Mesendoderm (in vitro differentiated cells): ENCODE results near the gene ADRA2A.
A peak's percentile ranks its signal among the peaks of the same experiment; 100 is the strongest.

Experiments used
- DNase-seq: peaks from one replicate; pipeline ENCODE4 v3.0.0; 2013
- H2AK5ac ChIP-seq: 2 replicates; pipeline ENCODE4 v1.6.1; 2013; ENCODE audit warnings: low read length, inconsistent platforms
- H2BK120ac ChIP-seq: 2 replicates; pipeline ENCODE4 v1.6.1; 2013; ENCODE audit warnings: low read depth, mild to moderate bottlenecking, low read length, moderate library complexity, mixed read lengths
- H2BK15ac ChIP-seq: replicated peaks from 2 replicates; pipeline ENCODE4 v1.6.1; 2013; ENCODE audit warnings: low read depth, mild to moderate bottlenecking, moderate library complexity
- H2BK5ac ChIP-seq: 2 replicates; pipeline ENCODE4 v1.6.1; 2013; ENCODE audit warnings: low read length, inconsistent platforms
- H3K18ac ChIP-seq: 2 replicates; pipeline ENCODE4 v1.6.1; 2013; ENCODE audit warnings: mild to moderate bottlenecking, low read length, mixed read lengths
- H3K23ac ChIP-seq: one replicate; pipeline ENCODE4 v1.6.1; 2013; ENCODE audit warnings: low read length
- H3K27ac ChIP-seq: 2 replicates; pipeline ENCODE4 v1.5.1; 2013; ENCODE audit warnings: low read depth, mild to moderate bottlenecking, inconsistent platforms, low read length, moderate library complexity
- H3K27me3 ChIP-seq: 2 replicates; pipeline ENCODE4 v1.6.1; 2013; ENCODE audit warnings: low read length, control low read depth, mild to moderate bottlenecking, inconsistent platforms; ENCODE audit not compliant: insufficient read depth, poor library complexity
- H3K36me3 ChIP-seq: 2 replicates; pipeline ENCODE4 v1.6.1; 2013; ENCODE audit warnings: low read length, inconsistent platforms; ENCODE audit not compliant: control insufficient read depth, insufficient read depth
- H3K4ac ChIP-seq: one replicate; pipeline ENCODE4 v1.6.1; 2013; ENCODE audit warnings: low read depth, mild to moderate bottlenecking, low read length, moderate library complexity
- H3K4me1 ChIP-seq: 2 replicates; pipeline ENCODE4 v1.6.1; 2013; ENCODE audit warnings: low read depth, low read length, inconsistent platforms; ENCODE audit not compliant: control insufficient read depth
- H3K4me2 ChIP-seq: 2 replicates; pipeline ENCODE4 v1.6.1; 2013; ENCODE audit warnings: low read length
- H3K4me3 ChIP-seq: 2 replicates; pipeline ENCODE4 v1.5.1; 2013; ENCODE audit warnings: mild to moderate bottlenecking, low read length
- H3K56ac ChIP-seq: one replicate; pipeline ENCODE4 v1.6.1; 2013; ENCODE audit warnings: low read length
- H3K79me1 ChIP-seq: 2 replicates; pipeline ENCODE4 v1.6.1; 2013; ENCODE audit warnings: low read length, inconsistent platforms
- H3K79me2 ChIP-seq: 2 replicates; pipeline ENCODE4 v1.6.1; 2013; ENCODE audit warnings: mild to moderate bottlenecking, low read length; ENCODE audit not compliant: control insufficient read depth, insufficient read depth
- H3K9ac ChIP-seq: 2 replicates; pipeline ENCODE4 v1.6.1; 2013; ENCODE audit warnings: low read length, inconsistent platforms
- H4K5ac ChIP-seq: one replicate; pipeline ENCODE4 v1.6.1; 2013; ENCODE audit warnings: low read length
- H4K8ac ChIP-seq: one replicate; pipeline ENCODE4 v1.6.1; 2013; ENCODE audit warnings: low read depth, mild to moderate bottlenecking, control low read depth, low read length, moderate library complexity
- WGBS: extraction: QIAGEN DNeasy Blood & Tissue Kit; methylation state at CpG from one replicate; pipeline ENCODE4 v1.1.7; 2013; ENCODE audit warnings: low lambda C conversion rate, missing lambda C conversion rate; ENCODE audit not compliant: insufficient coverage; ENCODE audit errors: extremely low coverage; 5-methylcytosine and 5-hydroxymethylcytosine counted together

The ADRA2A gene

DNA sequence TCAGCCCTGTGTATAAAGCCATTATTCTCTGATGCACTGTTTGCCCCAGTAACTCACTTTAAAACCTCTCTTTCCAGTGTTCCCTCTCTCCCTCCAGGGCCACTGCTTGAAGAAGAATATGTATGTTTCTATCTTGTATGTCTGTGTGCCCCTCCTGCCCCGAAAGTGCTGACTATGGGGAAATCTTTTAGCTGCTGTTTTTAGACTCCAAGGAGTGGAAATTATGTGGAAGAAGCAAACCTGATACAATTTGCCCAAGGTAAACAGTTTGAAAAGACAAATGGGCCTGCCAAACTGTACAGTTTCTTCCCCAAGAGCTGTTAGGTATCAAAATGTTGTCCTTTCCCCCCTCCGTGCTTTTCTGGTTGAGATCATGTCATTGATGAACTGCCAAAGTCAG is 3.4 kb downstream of the ADRA2A start:
- Histone ChIP-seq H3K4me2 (no peak overlapping the region), H3K56ac (no peak overlapping the region), H3K23ac (no peak overlapping the region), H3K27ac (no peak overlapping the region), H3K4me1 (no peaks in the 10 kb centered on the region), H2BK15ac (no peak overlapping the region), H3K4me3 (no peak overlapping the region), H3K27me3 (peaks cover 7% of the 10 kb centered on the region), H4K5ac (no peak overlapping the region), H3K79me2 (no peaks in the 10 kb centered on the region), H4K8ac (no peak overlapping the region), H2BK5ac (no peak overlapping the region), H2AK5ac (no peak overlapping the region), H2BK120ac (no peak overlapping the region), H3K36me3 (no peaks in the 10 kb centered on the region), H3K9ac (no peak overlapping the region), H3K79me1 (no peaks in the 10 kb centered on the region), H3K18ac (no peak overlapping the region), H3K4ac (no peak overlapping the region)
- WGBS = no CpG with 5 or more reads among the region's 2 CpGs
- DNase-seq = no peak

GRCh38 chr10:111081595-111081994 is 4.8 kb downstream of the ADRA2A start:
- H3K18ac ChIP-seq = no peak overlapping the region
- no peak overlapping the region for H2BK15ac ChIP-seq
- H4K5ac ChIP-seq = no peak overlapping the region
- no peak for DNase-seq
- no peaks in the 10 kb centered on the region for H3K79me2 ChIP-seq
- H2BK120ac ChIP-seq = no peak overlapping the region
- H3K27me3 ChIP-seq = peaks cover 7% of the 10 kb centered on the region
- no peak overlapping the region for H3K23ac ChIP-seq
- H3K79me1 ChIP-seq = no peaks in the 10 kb centered on the region
- H3K27ac ChIP-seq = no peak overlapping the region
- no CpG with 5 or more reads among the region's 6 CpGs for WGBS
- no peaks in the 10 kb centered on the region for H3K36me3 ChIP-seq
- no peak overlapping the region for H3K4ac ChIP-seq
- H3K4me1 ChIP-seq = no peaks in the 10 kb centered on the region
- H2BK5ac ChIP-seq = no peak overlapping the region
- H3K9ac ChIP-seq = no peak overlapping the region
- H3K4me2 ChIP-seq = no peak overlapping the region
- H3K56ac ChIP-seq = no peak overlapping the region
- no peak overlapping the region for H3K4me3 ChIP-seq
- H2AK5ac ChIP-seq = no peak overlapping the region
- H4K8ac ChIP-seq = no peak overlapping the region

GRCh38 chr10:111082102-111082975 is 5.5 kb downstream of the ADRA2A start:
- H2BK120ac ChIP-seq = no peak overlapping the region
- H3K9ac ChIP-seq = no peak overlapping the region
- no peak overlapping the region for H3K4me3 ChIP-seq
- no peak overlapping the region for H2AK5ac ChIP-seq
- no peak for DNase-seq
- peaks cover 5% of the 10 kb centered on the region for H3K27me3 ChIP-seq
- H4K8ac ChIP-seq = no peak overlapping the region
- H2BK5ac ChIP-seq = no peak overlapping the region
- H3K23ac ChIP-seq = no peak overlapping the region
- H3K18ac ChIP-seq = no peak overlapping the region
- no peak overlapping the region for H4K5ac ChIP-seq
- no peak overlapping the region for H3K56ac ChIP-seq
- no peaks in the 10 kb centered on the region for H3K79me1 ChIP-seq
- H2BK15ac ChIP-seq = no peak overlapping the region
- H3K4me2 ChIP-seq = no peak overlapping the region
- no peak overlapping the region for H3K4ac ChIP-seq
- H3K27ac ChIP-seq = no peak overlapping the region
- no CpG with 5 or more reads among the region's 12 CpGs for WGBS
- H3K4me1 ChIP-seq = no peaks in the 10 kb centered on the region
- no peaks in the 10 kb centered on the region for H3K36me3 ChIP-seq
- no peaks in the 10 kb centered on the region for H3K79me2 ChIP-seq

DNA sequence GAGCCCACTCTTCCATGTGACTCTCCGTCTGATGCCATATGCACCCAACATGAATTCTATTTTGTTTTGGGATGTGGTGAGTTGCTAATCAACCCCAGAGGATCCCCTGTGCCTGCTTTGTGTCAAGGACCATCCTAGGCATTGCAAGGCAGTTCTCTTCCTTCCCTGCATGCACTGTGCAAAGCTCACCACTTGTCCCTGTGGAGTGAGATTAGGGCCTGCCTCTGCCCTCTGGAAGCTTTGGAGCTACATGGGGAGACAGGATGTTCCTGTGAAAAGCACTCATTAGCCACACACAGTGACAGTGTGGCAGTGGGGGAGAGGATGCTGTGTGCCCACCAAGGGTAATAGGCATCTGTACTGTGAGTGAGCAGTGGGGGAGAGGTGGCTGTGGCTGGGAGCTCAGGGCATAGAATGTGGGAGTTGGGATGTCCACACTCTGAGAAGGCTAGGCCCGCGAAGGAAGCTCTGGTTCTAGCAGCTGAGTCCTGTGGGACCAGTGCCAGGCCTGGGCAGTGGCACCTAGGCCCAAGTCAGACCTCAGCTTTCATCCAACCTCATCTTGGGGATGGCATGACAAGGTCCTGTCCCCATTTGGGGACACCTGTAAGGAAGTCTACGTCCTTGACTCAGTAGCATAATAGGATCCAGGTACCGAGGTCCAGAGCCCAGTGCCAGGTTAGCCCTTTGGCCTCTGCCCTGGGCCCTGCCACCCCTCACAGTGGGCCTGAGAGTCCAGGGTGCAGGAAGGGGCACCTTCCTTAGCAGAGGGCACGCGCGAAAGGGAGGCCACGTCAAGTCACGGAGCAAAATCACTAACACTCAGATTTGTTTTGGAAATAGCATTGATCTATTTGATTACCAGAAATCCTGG is 6.6 kb downstream of the ADRA2A start:
- no CpG with 5 or more reads among the region's 10 CpGs for WGBS
- no peak overlapping the region for H3K4me2 ChIP-seq
- no peak for DNase-seq

DNA sequence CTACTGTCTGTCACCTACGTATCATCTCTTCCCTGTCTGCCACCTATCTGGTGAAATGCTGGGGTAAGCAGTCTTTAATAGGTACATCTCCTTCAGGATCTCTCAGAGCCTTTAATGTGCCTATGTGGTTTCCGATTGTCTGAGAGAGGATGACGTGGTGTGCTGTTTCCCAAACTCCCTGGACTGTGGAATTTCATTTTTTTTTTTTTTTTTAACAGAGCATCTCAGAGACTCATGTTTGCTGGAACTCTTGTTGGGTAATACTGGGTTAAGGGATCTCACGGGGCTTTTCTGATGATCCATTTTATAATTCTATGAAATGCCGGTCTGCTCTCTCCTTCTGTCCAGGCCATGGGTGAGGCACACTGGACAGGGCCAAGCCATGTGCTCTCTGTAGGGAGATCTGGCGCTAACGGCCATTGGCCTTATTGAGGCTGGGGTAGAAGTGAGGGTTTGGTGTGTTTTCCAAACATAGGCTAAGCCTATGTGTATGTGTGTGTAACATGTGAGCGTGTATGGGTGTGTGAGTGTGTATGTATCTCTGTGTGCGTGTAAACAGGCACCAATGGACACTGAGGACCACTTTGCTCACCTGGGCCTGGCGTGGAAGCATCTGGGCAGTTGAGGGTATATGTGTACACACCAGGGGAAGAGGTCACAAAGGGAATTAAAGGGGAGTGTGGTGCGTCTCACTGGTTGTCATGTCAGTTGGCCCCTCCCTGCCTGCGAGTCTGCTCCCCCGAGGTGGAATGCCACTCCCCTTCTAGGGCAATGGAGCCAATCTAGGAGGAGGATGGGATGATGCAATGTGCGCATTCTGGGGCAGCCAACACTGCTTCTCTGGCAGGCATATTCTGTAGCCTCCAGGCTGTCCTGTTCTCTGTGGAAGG is 7.8 kb downstream of the ADRA2A start:
- Histone ChIP-seq H3K56ac (peak overlapping the region; percentile 28), H3K4me1 (no peaks in the 10 kb centered on the region), H4K5ac (no peak overlapping the region), H3K79me2 (no peaks in the 10 kb centered on the region), H3K4me3 (no peak overlapping the region), H3K23ac (no peak overlapping the region), H3K27me3 (peaks cover 2% of the 10 kb centered on the region), H3K36me3 (no peaks in the 10 kb centered on the region), H3K79me1 (no peaks in the 10 kb centered on the region), H3K9ac (no peak overlapping the region), H2BK5ac (no peak overlapping the region), H3K4ac (no peak overlapping the region), H3K18ac (no peak overlapping the region), H3K27ac (no peak overlapping the region), H2BK120ac (no peak overlapping the region), H2BK15ac (no peak overlapping the region), H4K8ac (no peak overlapping the region), H3K4me2 (no peak overlapping the region), H2AK5ac (no peak overlapping the region)
- WGBS = no CpG with 5 or more reads among the region's 14 CpGs
- no peak for DNase-seq

More for the DNA sequence above, 6.6 kb downstream of the ADRA2A start:
- no peaks in the 10 kb centered on the region for H3K36me3 ChIP-seq
- H2BK120ac ChIP-seq = no peak overlapping the region
- no peaks in the 10 kb centered on the region for H3K79me2 ChIP-seq
- H3K23ac ChIP-seq = no peak overlapping the region
- peaks cover 3% of the 10 kb centered on the region for H3K27me3 ChIP-seq
- H4K5ac ChIP-seq = no peak overlapping the region
- no peak overlapping the region for H3K27ac ChIP-seq
- H4K8ac ChIP-seq = no peak overlapping the region
- no peak overlapping the region for H3K4ac ChIP-seq
- H3K79me1 ChIP-seq = no peaks in the 10 kb centered on the region
- H3K56ac ChIP-seq = no peak overlapping the region
- no peak overlapping the region for H2BK5ac ChIP-seq
- no peak overlapping the region for H3K9ac ChIP-seq
- H2AK5ac ChIP-seq = no peak overlapping the region
- no peaks in the 10 kb centered on the region for H3K4me1 ChIP-seq
- no peak overlapping the region for H3K18ac ChIP-seq
- H3K4me3 ChIP-seq = no peak overlapping the region
- H2BK15ac ChIP-seq = no peak overlapping the region
